Stimulated activated memory B cell treated with anti-CD40 and anti-IgM and Interleukin-4, amounts not matched to agents 10 μg/mL and 1 μg/mL and 100 μg/mL, for 72 hours (primary cell): ENCODE data around the gene DNAJC21.
A peak's percentile ranks its signal among the peaks of the same experiment; 100 is the strongest.
"Not testable (repeated sequence)": the region's sequence is repeated elsewhere in the genome, so short reads cannot be mapped to it uniquely, and the experiment has no call there.

ENCODE experiments used
- ATAC-seq: fragments of 150-1000 bp; cut with Tn5 transposase; 2 replicates; pipeline ENCODE4 v1.10.0; 2021
- H3K27ac Mint-ChIP-seq: one replicate; pipeline ENCODE4 v1.8.0; 2022; ENCODE audit warnings: mild to moderate bottlenecking, mixed read lengths
- H3K27me3 Mint-ChIP-seq: one replicate; pipeline ENCODE4 v1.8.0; 2022; ENCODE audit warnings: mixed read lengths
- H3K36me3 Mint-ChIP-seq: one replicate; pipeline ENCODE4 v1.8.0; 2022; ENCODE audit warnings: mixed read lengths
- H3K4me1 Mint-ChIP-seq: one replicate; pipeline ENCODE4 v1.8.0; 2022; ENCODE audit warnings: mixed read lengths
- H3K4me3 Mint-ChIP-seq: one replicate; pipeline ENCODE4 v1.8.0; 2022; ENCODE audit warnings: mild to moderate bottlenecking, moderate library complexity, mixed read lengths
- H3K9me3 Mint-ChIP-seq: one replicate; pipeline ENCODE4 v1.8.0; 2022; ENCODE audit warnings: mixed read lengths

Gene DNAJC21

GRCh38 chr5:34914671-34915138, 14.7 kb upstream of the DNAJC21 start:
- Mint-ChIP-seq H3K27ac (no peak overlapping the region), H3K4me3 (no peak overlapping the region), H3K4me1 (peaks cover 28% of the 10 kb centered on the region), H3K27me3 (no peaks in the 10 kb centered on the region), H3K36me3 (peaks cover 25% of the 10 kb centered on the region), H3K9me3 (no peaks in the 10 kb centered on the region)
- ATAC-seq, result peak; percentile 2

- H3K9me3 Mint-ChIP-seq, result no peaks in the 10 kb centered on the region
- ATAC-seq, result peak; percentile 100
- peaks cover 20% of the 10 kb centered on the region for H3K36me3 Mint-ChIP-seq
- peaks cover 28% of the 10 kb centered on the region for H3K4me1 Mint-ChIP-seq
- H3K27ac Mint-ChIP-seq, result no peak within 1 kb of the TSS
- H3K27me3 Mint-ChIP-seq, result no peaks in the 10 kb centered on the region
- H3K4me3 Mint-ChIP-seq, result peak within 1 kb of the TSS; percentile 62
Measured at GRCh38 chr5:34915139-34915855, 14.1 kb upstream of the DNAJC21 start, which contains the start of the genes BRIX1 and RAD1. TSS of gene BRIX1 (plus strand) at chr5:34915711. CDS start at chr5:34915739, 28 bp downstream. TSS of gene RAD1 (minus strand) at chr5:34915504. CDS start at chr5:34914892, 612 bp downstream.

- H3K4me3 Mint-ChIP-seq, result no peak overlapping the region
- no peaks in the 10 kb centered on the region for H3K27me3 Mint-ChIP-seq
- H3K9me3 Mint-ChIP-seq, result no peaks in the 10 kb centered on the region
- peaks cover 28% of the 10 kb centered on the region for H3K4me1 Mint-ChIP-seq
- H3K27ac Mint-ChIP-seq, result no peak overlapping the region
- H3K36me3 Mint-ChIP-seq, result peaks cover 23% of the 10 kb centered on the region
- peak; percentile 9 for ATAC-seq
Measured at GRCh38 chr5:34915856-34916192, 13.5 kb upstream of the DNAJC21 start.

GRCh38 chr5:34916518-34916917, 12.8 kb upstream of the DNAJC21 start:
- no peak for ATAC-seq
- Mint-ChIP-seq H3K9me3 (no peaks in the 10 kb centered on the region), H3K36me3 (peaks cover 19% of the 10 kb centered on the region), H3K4me3 (no peak overlapping the region), H3K27me3 (no peaks in the 10 kb centered on the region), H3K27ac (no peak overlapping the region), H3K4me1 (peaks cover 28% of the 10 kb centered on the region)

GRCh38 chr5:34918025-34918424, 11.3 kb upstream of the DNAJC21 start:
- no peaks in the 10 kb centered on the region for H3K9me3 Mint-ChIP-seq
- H3K4me3 Mint-ChIP-seq, result no peak overlapping the region
- H3K27ac Mint-ChIP-seq, result no peak overlapping the region
- ATAC-seq, result no peak
- H3K36me3 Mint-ChIP-seq, result peaks cover 13% of the 10 kb centered on the region
- H3K4me1 Mint-ChIP-seq, result peaks cover 28% of the 10 kb centered on the region
- H3K27me3 Mint-ChIP-seq, result no peaks in the 10 kb centered on the region

GRCh38 chr5:34919077-34919476, 10.3 kb upstream of the DNAJC21 start:
- H3K4me3 Mint-ChIP-seq, result no peak overlapping the region
- H3K4me1 Mint-ChIP-seq, result peaks cover 32% of the 10 kb centered on the region
- H3K27ac Mint-ChIP-seq, result no peak overlapping the region
- H3K9me3 Mint-ChIP-seq, result no peaks in the 10 kb centered on the region
- H3K36me3 Mint-ChIP-seq, result peaks cover 18% of the 10 kb centered on the region
- H3K27me3 Mint-ChIP-seq, result no peaks in the 10 kb centered on the region
- ATAC-seq, result no peak

- peaks cover 11% of the 10 kb centered on the region for H3K4me1 Mint-ChIP-seq
- H3K27ac Mint-ChIP-seq, result peak overlapping the region; percentile 70
- ATAC-seq, H3K4me3 Mint-ChIP-seq, H3K27me3 Mint-ChIP-seq, H3K9me3 Mint-ChIP-seq: not testable (repeated sequence)
- peaks cover 37% of the 10 kb centered on the region for H3K36me3 Mint-ChIP-seq
Measured at GRCh38 chr5:34923256-34923655, 6.1 kb upstream of the DNAJC21 start.

- H3K9me3 Mint-ChIP-seq, result no peaks in the 10 kb centered on the region
- peaks cover 37% of the 10 kb centered on the region for H3K36me3 Mint-ChIP-seq
- no peak overlapping the region for H3K4me3 Mint-ChIP-seq
- no peaks in the 10 kb centered on the region for H3K27me3 Mint-ChIP-seq
- H3K4me1 Mint-ChIP-seq, result peaks cover 11% of the 10 kb centered on the region
- peak overlapping the region; percentile 70 for H3K27ac Mint-ChIP-seq
- peak; percentile 81 for ATAC-seq
Measured at GRCh38 chr5:34923694-34924461, 5.5 kb upstream of the DNAJC21 start.

GRCh38 chr5:34924462-34924765, 4.9 kb upstream of the DNAJC21 start:
- H3K36me3 Mint-ChIP-seq, result peaks cover 37% of the 10 kb centered on the region
- no peak for ATAC-seq

GRCh38 chr5:34926318-34926888, 3.0 kb upstream of the DNAJC21 start:
- ATAC-seq, result no peak
- Mint-ChIP-seq H3K27me3 (no peaks in the 10 kb centered on the region), H3K9me3 (no peaks in the 10 kb centered on the region), H3K4me1 (peaks cover 21% of the 10 kb centered on the region), H3K27ac (no peak overlapping the region), H3K4me3 (no peak overlapping the region), H3K36me3 (peaks cover 30% of the 10 kb centered on the region)

More at GRCh38 chr5:34924462-34924765, 4.9 kb upstream of the DNAJC21 start:
- Mint-ChIP-seq H3K4me3 (no peak overlapping the region), H3K27ac (peak overlapping the region; percentile 70), H3K9me3 (no peaks in the 10 kb centered on the region), H3K4me1 (peaks cover 11% of the 10 kb centered on the region), H3K27me3 (no peaks in the 10 kb centered on the region)

GRCh38 chr5:34927785-34928184, 1.6 kb upstream of the DNAJC21 start:
- no peak overlapping the region for H3K27ac Mint-ChIP-seq
- no peaks in the 10 kb centered on the region for H3K27me3 Mint-ChIP-seq
- H3K9me3 Mint-ChIP-seq, result no peaks in the 10 kb centered on the region
- ATAC-seq, result no peak
- no peak overlapping the region for H3K4me3 Mint-ChIP-seq
- peaks cover 27% of the 10 kb centered on the region for H3K4me1 Mint-ChIP-seq
- peaks cover 30% of the 10 kb centered on the region for H3K36me3 Mint-ChIP-seq

GRCh38 chr5:34928267-34928666, 1.1 kb upstream of the DNAJC21 start:
- no peak overlapping the region for H3K27ac Mint-ChIP-seq
- H3K36me3 Mint-ChIP-seq, result peaks cover 31% of the 10 kb centered on the region
- no peak overlapping the region for H3K4me3 Mint-ChIP-seq
- no peaks in the 10 kb centered on the region for H3K27me3 Mint-ChIP-seq
- no peak for ATAC-seq
- H3K9me3 Mint-ChIP-seq, result no peaks in the 10 kb centered on the region
- peaks cover 26% of the 10 kb centered on the region for H3K4me1 Mint-ChIP-seq

- Mint-ChIP-seq H3K27ac (peak overlapping the region; percentile 97), H3K9me3 (no peaks in the 10 kb centered on the region), H3K27me3 (no peaks in the 10 kb centered on the region), H3K4me3 (peak overlapping the region; percentile 100), H3K36me3 (peaks cover 27% of the 10 kb centered on the region), H3K4me1 (peaks cover 17% of the 10 kb centered on the region)
- ATAC-seq, result peak; percentile 89
Measured at GRCh38 chr5:34929720-34930461, 532 bp downstream of the DNAJC21 start.

- Mint-ChIP-seq H3K27ac (peak overlapping the region; percentile 97), H3K27me3 (no peaks in the 10 kb centered on the region), H3K4me3 (peak overlapping the region; percentile 100), H3K36me3 (peaks cover 21% of the 10 kb centered on the region), H3K9me3 (no peaks in the 10 kb centered on the region), H3K4me1 (peaks cover 20% of the 10 kb centered on the region)
- ATAC-seq, result no peak
Measured at GRCh38 chr5:34930462-34930844, 1.1 kb downstream of the DNAJC21 start.

GRCh38 chr5:34930870-34931269, 1.5 kb downstream of the DNAJC21 start:
- Mint-ChIP-seq H3K27me3 (no peaks in the 10 kb centered on the region), H3K4me1 (peaks cover 20% of the 10 kb centered on the region), H3K27ac (peak overlapping the region; percentile 97), H3K4me3 (peak overlapping the region; percentile 100), H3K36me3 (peaks cover 19% of the 10 kb centered on the region), H3K9me3 (no peaks in the 10 kb centered on the region)
- ATAC-seq, result no peak
